ENCODE data around the gene BCL2L11.
"Not testable (repeated sequence)": the region's sequence is repeated elsewhere in the genome, so short reads cannot be mapped to it uniquely, and the experiment has no call there.

BCL2L11 gene, protein sequence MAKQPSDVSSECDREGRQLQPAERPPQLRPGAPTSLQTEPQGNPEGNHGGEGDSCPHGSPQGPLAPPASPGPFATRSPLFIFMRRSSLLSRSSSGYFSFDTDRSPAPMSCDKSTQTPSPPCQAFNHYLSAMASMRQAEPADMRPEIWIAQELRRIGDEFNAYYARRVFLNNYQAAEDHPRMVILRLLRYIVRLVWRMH

DNA sequence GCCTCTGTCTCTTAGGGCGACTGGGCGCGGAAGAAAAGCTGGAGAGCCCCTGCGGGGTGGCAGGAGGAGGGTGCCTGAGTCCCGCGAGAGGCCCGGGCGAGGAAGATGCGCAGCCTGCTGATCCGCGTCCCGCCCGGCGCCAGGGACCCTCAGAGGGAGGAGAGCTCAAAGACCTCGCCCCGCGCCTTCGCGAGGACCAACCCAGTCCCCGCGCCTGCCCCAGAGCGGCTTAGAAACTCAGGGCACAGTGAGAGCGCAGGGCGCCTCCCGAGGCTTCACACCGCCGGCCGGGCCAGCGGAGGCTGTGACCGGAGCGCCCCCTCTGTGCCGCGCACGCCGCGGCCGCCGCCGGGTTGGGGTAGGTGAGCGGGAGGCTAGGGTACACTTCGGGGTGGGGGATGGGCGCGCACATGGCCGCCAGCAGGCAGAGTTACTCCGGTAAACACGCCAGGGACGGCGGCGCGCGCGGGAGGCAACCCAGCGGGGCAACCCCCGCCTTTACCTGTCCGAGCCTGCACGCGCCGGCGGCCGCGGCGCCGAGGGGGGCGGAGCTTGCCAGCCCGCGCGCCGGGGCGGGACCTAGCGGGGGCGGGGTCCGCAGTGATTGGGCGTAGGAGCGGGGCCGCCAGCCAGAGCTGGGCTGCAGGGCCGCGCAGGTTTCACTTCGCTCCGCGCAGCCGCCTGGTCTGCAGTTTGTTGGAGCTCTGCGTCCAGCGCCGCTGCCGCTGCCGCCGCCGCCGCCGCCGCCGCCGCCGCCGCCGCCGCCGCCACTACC, at the start of gene BCL2L11:
Gene BCL2L11 (plus strand): TSS at position 662 of the 775 bp plus-strand sequence. CDS start 2,832 bp downstream, outside the sequence.
- DNase-seq: peak; percentile 91

DNA sequence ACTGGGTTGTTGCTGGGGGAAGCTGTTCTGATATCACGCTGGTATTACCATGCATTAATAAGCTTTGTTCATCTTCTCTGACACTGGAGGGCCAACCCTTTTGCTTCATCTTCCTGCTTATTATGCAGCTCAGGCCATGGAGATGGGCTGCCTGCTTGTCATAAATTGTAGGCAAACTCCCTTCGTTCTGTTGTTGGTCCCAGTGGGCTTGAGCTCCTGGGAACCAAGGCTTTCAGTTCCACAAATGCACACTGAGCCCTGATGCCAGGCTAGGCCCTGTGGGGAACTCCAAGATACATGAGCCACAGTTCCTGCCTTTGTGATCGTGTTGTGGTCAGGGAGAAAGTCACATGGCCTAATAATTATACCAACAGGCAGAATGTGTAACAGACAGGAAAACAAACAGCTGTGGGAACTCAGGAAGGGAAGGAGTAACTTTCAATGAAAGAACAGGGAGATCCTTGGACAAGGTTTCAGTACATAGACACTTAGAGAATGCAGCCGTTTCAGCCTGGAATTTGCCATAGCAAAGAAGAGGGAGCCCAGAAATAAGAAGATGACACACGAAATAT, 49.0 kb upstream of the BCL2L11 start:
- no peak for DNase-seq

DNA sequence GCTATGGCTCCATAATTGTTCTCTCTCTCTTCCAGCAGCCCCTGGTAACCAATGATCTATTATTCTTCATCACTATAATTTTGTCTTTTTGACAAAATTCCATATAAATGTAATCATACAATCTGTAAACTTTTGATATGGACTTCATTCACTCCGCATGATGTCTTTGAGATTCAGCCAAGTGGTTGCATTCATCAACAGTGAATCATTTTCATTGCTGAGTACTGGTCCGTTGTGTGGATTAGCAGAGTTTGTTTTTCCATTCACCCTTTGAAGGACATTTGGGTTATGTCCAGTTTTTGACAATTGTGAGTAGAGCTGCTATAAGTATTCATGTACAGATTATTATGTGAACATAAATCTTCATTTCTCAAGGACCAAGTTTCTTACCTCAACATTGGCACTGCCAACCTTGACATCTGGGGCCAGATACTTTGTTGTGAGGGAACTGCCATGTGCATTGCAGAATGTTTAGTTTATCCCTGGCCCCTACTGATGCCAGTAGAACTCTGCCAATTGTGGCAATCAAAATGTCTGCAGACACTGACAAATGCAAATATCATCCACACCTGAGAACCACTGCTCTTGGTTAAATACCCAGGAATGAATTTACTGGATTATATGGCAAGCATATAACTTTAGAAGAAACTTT, 48.4 kb upstream of the BCL2L11 start:
- no peak for DNase-seq

DNA sequence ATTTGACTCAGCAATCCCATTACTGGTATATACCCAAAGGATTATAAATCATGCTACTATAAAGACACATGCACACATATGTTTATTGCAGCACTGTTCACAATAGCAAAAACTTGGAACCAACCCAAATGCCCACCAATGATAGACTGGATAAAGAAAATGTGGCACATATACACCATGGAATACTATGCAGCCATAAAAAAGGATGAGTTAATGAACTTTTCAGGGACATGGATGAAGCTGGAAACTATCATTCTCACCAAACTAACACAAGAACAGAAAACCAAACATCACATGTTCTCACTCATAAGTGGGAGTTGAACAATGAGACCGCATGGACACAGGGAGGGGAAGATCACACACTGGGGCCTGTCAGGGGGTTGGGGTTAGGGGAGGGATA, 38.1 kb upstream of the BCL2L11 start:
- DNase-seq: not testable (repeated sequence)

DNA sequence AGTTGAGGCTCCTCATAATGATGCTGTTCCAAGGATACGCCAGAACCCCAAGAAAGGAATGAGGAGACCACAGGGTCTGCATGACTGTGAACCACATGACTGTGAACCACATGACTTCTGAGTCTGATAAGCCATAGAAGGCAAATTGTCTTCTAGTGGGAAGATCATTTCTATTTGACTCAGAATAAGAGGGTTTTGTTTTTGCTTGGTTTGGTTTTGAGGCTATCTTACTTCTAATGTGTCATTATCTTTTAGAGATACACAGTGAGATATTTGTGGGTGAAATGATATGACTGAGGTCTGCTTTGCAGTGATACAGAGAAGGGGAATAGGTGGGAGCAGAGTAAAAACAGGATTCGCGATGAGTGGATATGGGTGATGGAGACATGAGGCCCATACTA, 28.9 kb upstream of the BCL2L11 start:
- no peak for DNase-seq

DNA sequence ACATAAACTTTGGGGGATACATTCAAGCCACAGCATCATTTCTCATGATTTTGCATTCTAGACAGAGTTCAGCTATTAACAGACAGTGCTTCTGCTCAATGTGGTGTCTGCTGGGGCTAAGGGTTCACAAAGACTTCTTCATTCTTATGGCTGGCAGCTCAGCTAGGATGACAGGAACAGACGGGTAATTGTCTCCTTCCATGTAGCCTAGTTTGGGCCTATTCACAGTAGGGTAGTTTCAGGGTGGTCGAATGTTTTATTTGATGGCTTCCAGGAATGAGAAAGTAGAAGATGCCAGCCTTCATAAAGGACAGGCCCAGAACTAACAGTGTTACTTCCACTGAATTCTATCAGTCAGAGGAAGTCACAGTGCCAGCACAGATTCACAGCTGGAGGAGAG, 26.0 kb upstream of the BCL2L11 start:
- DNase-seq: no peak

DNA sequence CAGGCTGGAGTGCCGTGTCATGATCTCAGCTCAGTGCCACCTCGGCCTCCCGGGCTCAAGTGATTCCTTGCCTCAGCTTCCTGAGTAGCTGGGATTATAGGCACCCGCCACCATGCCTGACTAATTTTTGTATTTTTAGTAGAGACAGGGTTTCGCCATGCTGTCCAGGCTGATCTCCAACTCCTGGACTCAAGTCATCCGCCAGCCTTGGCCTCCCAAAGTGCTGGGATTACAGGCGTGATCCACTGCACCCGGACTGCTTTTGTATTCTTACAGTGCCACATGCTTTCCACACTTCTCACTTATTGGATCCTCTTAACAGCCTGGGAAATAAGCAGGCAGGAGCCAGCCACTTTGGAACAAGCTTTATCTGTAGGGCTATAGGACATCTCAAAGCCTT, 25.3 kb upstream of the BCL2L11 start:
- DNase-seq: no peak

DNA sequence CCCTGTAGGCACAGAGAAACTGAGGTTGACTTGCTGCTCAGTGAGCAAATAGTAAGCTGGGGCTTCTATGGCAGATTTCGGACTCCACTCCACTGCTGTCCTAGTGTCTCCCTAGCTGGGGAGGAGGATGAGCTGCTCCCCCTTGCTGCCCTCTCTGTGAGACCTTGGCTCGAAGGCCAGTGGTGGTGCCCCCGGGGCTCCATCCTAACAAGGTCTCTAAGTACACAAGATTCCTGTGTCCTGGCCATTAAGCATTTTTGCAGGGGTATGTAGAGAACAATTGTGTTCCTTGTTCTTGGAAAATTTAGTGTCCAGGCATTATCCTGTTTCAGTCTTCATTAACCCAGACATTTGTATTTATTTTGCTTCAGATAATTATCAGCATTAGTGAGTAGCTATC, 21.3 kb upstream of the BCL2L11 start:
- no peak for DNase-seq

DNA sequence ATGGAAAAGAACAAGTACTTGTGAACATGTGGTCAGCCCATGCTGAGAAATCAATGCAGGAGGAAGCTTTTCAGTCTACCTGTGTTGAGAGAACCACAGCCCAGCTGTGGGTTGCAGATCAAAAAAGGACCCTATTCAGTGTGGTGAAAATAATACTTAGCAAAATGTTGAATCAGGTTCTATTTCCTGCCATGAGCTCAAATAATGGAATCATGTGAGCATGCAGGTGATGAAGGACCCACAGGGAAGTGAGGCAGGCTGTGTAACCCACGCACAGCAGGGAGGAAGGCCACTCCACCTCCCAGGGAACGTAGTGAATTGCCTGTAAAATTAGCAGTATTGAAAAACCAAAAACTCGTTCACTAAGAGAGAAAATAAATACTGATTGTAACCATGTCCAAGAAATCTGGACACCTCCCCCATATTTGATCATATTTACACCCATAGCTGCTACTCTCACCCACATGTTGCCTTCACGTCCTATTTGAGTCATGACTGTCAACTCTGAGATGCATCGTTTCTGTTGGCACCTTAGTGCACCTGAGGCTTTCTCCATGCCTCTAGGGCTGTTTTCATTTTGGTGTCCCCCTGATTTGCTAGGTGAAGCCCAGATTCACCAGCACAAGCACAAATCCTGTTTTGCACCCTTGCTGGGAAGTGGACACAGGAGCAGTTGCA, 20.5 kb upstream of the BCL2L11 start:
- no peak for DNase-seq

DNA sequence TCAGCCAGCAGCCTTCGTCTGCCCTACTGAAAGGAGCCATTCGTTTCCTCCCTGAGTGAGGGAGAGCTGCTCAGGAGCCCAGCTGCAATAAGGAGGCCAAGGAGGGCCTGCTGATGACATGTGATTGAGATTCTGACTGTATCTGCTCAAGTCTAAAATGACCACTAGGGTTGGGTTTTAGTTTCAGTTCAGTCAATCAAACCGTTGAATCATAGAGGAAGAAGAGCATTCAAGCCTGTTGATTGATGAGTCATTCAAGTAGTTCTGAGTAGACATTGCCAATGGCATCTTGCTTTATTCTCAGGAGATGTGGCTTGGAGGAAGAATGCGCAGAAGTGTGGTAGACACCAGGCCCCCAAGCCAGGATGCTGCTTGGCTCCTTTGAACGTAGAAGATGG, 19.9 kb upstream of the BCL2L11 start:
- DNase-seq: peak; percentile 31

DNA sequence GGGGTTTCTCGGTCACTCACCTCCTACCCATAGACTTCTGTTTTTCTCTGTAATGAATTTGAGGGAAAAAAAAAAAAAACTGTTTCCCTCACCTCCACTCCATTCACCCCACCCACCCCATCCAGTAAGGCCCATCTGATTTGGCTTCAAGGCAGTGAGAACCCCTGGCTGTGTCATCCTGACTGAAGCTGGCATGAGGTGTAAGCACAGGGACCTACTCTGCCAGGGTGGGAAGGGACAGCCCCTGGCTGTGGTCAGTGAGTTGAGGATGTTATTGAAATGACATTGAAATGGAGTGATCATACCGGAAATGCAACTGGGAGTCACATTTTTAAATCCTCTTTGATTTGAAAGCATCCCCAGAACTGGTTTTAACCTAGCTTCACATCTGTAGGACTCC, 19.1 kb upstream of the BCL2L11 start:
- DNase-seq: no peak

DNA sequence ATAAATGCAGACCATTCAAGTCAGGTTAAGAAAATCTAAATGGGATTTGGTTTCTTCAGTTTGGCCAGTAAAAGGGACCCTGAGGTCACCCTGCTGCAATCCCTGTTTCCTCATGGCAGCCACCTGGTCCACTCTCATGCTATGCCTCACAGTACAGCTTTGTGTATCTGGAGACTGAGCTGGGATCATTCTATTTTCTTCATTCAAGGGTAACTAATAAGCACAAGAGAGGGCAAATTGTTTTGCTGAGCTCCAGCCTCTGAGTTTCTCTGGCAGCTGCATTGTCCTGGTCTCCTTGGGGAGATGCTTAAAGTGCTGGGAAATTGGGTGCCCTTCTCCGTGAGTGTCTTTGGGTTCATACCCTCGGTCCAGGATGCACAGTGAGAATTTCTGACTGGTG, 18.5 kb upstream of the BCL2L11 start:
- DNase-seq: no peak

DNA sequence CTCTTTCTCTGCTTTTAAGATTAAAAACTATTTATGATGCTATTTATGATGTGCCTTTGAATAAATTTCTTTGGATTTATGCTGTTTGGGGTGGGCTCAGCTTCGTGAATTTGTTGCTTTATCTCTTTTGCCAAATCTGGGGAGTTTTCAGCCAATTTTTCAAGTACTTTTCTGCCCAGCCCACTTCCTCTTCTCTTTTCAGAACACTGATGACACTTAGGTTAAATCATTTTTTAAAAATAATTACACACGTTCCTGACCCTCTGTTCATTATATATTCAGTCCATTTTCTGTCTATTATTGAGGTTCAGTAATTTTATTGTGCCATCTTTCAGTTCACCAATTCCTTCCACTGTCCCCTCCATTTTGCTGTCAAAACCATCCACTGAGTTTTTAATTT, 14.8 kb upstream of the BCL2L11 start:
- DNase-seq: no peak

DNA sequence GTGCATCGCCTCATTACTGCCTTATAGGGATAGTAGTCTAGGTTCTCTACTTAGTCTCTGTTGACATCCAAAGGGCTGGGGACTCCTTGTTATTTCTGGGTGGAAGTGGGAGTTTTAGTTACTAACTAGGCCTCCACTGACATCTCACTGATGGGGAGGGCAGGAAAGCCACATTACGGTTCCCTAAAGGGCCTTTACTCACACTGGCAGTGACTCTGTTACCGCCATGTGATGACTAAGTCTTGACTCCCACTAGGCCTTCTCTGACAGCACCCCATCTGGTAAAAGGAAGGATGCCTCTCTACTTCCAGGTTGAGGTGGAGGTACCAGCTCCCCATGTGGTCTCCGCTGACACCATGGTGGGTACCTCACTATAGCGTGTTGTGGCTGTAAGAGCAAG, 14.0 kb upstream of the BCL2L11 start:
- DNase-seq: no peak

DNA sequence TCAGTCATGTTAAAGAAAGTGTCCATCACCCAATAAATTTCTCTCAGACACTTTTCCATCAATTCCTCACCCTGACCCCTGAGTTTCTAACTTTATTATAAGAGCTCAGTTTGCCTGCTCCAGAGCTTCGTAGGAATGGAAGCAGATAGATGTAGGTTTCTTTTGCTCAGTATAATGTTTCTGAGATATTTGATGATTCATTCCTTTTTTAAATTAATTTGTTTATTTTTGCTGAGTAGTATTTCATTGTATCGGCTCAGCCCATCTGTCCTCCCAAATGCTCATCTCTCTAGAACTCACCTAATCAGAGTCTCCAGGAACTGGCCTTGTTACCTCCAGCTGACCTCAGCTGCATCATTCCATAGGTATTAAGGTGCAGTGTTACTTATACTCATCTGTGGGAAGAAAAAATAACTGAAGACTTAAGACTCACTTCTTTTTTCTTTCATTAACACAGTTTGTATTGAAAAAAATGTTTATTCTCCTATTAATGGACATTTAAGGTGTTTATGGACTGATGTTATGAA, 11.9 kb upstream of the BCL2L11 start:
- no peak for DNase-seq

DNA sequence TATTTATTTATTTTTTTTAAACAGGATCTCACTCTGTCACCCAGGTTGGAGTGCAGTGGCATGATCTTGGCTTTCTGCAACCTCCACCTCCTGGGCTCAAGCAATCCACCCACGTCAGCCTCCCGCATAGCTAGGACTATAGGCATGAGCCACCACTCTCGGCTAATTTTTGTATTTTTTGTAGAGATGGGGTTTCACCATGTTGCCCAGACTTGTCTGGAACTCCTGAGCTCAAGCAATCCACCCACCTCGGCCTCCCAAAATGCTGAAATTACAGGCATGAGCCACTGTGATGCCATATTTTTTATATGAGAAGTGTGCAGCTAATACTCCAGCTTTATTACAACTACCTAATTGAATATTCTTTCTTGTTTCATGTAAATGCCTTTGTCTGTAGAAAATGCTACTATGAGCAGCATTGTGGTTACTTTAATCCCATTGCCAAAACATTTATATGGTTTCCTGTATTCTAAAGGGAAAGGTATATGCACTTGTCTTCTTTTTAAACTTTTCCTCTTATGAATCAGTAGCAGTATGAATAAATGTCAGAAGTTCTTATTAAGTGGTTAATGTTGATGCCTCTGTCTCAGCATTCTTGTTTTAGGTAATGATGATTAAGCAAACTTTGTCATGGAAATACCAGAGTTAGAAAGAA, 9.5 kb upstream of the BCL2L11 start:
- no peak for DNase-seq

DNA sequence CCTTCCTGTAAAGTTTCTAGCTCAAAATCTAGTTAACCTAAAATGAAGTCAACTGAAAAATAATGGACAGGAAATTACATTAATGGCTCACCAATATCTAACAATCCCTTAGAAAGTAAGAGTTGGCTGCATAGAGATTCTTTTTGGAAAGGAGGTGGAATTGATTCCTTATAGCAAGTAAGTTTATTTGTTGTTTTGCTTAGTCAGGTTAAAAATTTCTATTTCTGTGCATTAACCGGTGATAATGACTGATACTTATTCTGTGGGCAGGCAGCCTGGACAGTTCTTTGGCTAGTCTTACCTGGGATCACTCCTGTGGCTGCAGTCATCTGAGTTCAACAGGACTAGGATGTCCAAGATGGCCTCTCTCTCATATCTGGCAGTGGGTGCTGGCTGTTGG, 6.9 kb upstream of the BCL2L11 start:
- DNase-seq: no peak

DNA sequence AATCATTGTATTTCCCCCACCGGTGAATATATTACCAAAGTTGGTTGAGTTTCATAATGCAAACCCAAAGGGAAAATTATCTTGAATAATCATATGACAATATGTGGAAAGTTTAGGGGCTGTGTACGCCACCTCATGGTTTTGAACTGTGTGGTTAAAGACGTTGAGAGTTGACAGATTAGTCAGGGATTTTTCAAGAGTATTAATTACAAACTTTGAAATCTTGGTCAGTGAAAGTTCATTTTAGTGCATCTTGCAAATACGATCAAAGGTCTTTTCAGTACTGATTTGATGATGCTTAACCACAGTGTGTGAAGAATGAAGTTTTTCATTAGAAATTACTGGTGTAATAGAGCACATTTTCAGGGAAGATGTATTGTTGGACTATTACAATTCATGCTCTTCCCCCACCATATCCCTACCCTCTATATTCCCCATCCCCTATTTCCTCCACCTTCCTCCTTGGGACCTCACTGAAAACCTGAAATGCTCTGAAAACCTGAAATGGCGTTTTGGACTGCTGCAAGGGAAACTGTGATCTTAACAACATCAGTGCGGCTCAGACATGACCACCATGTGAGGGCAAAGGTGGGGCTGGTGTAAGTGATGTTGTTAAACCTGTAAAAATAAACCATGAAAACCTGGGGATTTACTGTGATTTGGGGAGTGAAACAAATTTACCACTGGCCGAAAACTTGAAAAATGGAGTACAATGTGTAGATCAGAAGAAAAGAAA, 4.5 kb upstream of the BCL2L11 start:
- no peak for DNase-seq

DNA sequence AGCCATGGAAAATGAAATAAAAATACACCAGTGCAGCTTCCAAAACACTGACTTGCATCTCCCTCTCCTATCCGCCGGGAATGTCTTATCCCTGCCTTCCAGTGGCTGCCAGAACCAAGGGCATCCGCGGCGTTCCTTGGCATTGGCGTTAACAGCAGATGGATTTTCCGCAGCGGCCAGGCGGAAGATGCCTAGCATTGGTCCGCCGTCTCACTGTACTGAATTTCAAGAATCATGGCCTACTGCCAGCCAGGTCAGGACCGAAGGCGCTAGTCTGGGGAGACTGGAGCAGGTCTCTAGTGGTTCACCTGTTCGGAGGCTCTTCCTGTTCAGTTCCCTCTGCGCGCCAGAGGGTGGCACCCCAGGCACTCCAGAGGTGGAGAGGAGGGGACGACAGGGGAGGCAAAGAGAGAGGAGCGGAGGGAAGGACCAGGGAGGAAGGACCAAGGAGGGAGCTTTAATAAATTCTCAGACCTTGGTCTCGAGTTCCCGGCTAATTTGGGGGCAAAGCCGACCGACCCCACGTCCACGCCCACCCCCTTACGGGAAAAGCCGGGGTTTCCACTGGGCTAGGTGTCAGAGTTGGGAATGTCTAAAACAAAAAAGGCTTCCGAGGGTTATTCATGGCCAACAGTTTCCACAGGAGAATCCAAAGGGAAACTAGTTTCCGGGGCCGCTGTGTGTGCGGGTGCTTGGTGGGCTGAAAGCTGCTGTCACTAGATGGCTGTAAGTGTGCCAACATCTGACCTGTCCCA, 3.7 kb upstream of the BCL2L11 start:
- DNase-seq: peak; percentile 74

DNA sequence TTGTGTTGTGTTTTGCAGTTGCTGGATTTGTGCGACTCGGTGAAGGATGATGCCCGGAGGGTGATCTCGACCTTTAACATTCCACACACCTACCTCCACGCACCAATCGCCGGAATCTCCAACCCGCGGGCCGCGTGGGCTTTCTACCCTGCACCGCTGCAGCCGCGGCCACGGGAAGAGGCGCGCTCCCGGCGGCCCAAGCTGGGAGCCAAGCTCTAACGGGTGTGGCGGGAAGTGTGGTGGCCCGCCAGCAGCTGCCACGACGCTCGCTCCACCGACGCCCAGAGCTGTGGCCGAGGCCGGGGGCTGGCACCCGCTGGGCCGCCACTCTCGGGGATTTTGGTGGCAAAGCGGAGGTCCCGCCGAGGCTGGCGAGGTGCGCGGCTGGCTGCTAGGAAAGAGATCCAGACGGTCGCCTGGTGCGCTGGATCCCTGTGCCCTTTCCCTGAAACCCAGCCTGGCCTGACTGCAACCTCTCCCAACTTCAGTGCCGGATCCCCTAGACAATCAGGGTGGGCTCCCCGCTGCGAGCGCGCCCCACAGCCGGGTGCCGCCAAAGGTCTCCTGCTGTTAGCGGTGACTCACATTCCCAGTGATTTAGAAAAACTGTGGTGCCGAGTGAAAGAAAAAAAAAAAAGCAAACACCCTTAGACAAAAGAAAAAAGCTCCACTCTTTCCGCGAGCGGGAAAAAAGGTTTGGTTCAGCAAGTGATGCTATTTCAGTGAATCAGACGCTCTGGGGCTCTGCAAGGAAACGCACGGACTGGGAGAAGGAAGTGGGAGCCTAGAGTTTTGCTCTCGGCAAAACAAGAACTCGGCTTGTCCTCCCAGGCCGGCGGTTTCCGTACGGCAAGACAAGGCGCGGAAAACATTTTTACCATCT, 2.9 kb upstream of the BCL2L11 start:
- no peak for DNase-seq

All from CD4-positive, alpha-beta T cell treated with Interleukin-4 for 4 hours (primary cell).